ENCODE measurements around the gene SH3PXD2A. TPM values are rescaled to one million over a fixed set of nuclear protein-coding genes. Genes with fewer than 3 reads are reported as not detected.

Gene SH3PXD2A
- total and polyA plus RNA-seq, 9 of the 15 experiments (the other 6 are each of a cell fraction or from before 2014, with no cell fraction given), result 0.41 to 9.3 (median 2.5) TPM

DNA sequence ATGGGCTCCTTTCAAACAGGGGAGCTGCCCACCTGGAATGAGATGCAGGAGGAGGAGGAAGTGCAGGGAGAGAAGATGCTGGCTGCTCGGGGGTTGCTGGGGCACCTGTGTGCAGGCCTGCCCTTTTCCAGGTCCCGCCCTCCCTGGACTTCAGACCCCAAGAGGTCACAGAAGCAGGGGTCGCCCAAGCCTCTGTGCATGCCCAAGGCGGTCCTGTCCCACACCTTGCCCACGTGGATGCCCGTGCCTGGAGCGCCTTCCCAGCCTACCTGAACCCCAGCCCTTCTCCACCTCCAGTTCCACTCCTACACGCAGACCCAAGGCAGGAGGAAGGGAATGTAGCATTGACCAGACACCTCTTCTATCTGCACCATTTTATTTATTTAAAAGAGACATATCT lies 71.3 kb downstream of the SH3PXD2A start (continued):
- TF ChIP-seq, protein P1, sequence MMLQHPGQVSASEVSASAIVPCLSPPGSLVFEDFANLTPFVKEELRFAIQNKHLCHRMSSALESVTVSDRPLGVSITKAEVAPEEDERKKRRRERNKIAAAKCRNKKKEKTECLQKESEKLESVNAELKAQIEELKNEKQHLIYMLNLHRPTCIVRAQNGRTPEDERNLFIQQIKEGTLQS (IDR thresholded peaks at IDR 0.05), result no peak
- TF ChIP-seq, protein P1 (CRISPR knock-in tag; conservative IDR thresholded peaks at IDR 0.05), result no peak
- TF ChIP-seq TOE1 (IDR thresholded peaks at IDR 0.05; ENCODE audit: borderline replicate concordance), result no peak
- no peak for TF ChIP-seq TOE1 (CRISPR knock-in tag; IDR thresholded peaks at IDR 0.05; ENCODE audit: borderline replicate concordance, low read depth)
- TF ChIP-seq, protein P2, sequence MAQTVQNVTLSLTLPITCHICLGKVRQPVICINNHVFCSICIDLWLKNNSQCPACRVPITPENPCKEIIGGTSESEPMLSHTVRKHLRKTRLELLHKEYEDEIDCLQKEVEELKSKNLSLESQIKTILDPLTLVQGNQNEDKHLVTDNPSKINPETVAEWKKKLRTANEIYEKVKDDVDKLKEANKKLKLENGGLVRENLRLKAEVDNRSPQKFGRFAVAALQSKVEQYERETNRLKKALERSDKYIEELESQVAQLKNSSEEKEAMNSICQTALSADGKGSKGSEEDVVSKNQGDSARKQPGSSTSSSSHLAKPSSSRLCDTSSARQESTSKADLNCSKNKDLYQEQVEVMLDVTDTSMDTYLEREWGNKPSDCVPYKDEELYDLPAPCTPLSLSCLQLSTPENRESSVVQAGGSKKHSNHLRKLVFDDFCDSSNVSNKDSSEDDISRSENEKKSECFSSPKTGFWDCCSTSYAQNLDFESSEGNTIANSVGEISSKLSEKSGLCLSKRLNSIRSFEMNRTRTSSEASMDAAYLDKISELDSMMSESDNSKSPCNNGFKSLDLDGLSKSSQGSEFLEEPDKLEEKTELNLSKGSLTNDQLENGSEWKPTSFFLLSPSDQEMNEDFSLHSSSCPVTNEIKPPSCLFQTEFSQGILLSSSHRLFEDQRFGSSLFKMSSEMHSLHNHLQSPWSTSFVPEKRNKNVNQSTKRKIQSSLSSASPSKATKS (CRISPR knock-in tag; IDR thresholded peaks at IDR 0.05), result no peak
- no peak for TF ChIP-seq NR4A1 (CRISPR knock-in tag; IDR thresholded peaks at IDR 0.05)
- no peak for TF ChIP-seq NR4A1 (tag; IDR thresholded peaks at IDR 0.05)

- no peak for FAIRE-seq
- TF ChIP-seq NFIC (IDR thresholded peaks at IDR 0.05) (no peak), ZNF184 (CRISPR knock-in tag; IDR thresholded peaks at IDR 0.05) (no peak), E2F4 (CRISPR knock-in tag; IDR thresholded peaks at IDR 0.05; ENCODE audit: low read depth) (no peak), ZNF695 (CRISPR knock-in tag; IDR thresholded peaks at IDR 0.05) (no peak), ZNF79 (CRISPR knock-in tag; IDR thresholded peaks at IDR 0.05; ENCODE audit: low read depth) (no peak), ZNF174 (CRISPR knock-in tag; IDR thresholded peaks at IDR 0.05) (no peak), ZNF175 (CRISPR knock-in tag; IDR thresholded peaks at IDR 0.05; ENCODE audit: low read depth) (no peak), ZBTB9 (CRISPR knock-in tag; IDR thresholded peaks at IDR 0.05) (no peak), MXI1 (IDR thresholded peaks at IDR 0.05; ENCODE audit: low read depth, low read length) (no peak)
Observed at GRCh38 chr10:103783681-103784080, 71.7 kb downstream of the SH3PXD2A start.

More at GRCh38 chr10:103783681-103784080, 71.7 kb downstream of the SH3PXD2A start:
- intact Hi-C loops (cut with micrococcal nuclease) (no loop called here), in situ Hi-C loops (cut with MboI) (no loop called here)
- Histone ChIP-seq H3K27ac (ENCODE audit: extremely low read depth, low read depth, low read length) (no peak overlapping the region), H3K9me3 (replicated peaks; ENCODE audit: control insufficient read depth, insufficient read depth, low read depth, low read length) (no peaks in the 10 kb centered on the region), H3K79me2 (ENCODE audit: control insufficient read depth, insufficient read depth, low read length) (no peaks in the 10 kb centered on the region), H3K27me3 (ENCODE audit: control insufficient read depth in 2 of 2, insufficient read depth in 2 of 2, low read length in 2 of 2) (peaks cover 0 to 58% of the 10 kb centered on the region in 2 experiments; a peak in 3 of 5 replicates), H3K9me1 (ENCODE audit: control insufficient read depth, insufficient read depth, low read length) (no peaks in the 10 kb centered on the region), H3K4me3 (no peak overlapping the region), H2AFZ (ENCODE audit: low read depth, low read length) (no peak overlapping the region), H3K9ac (ENCODE audit: insufficient read depth in 1 of 2, low read depth in 2 of 2, low read length in 2 of 2) (no peak overlapping the region), H3K4me2 (ENCODE audit: insufficient read depth, low read length) (no peak overlapping the region), H3K36me3 (ENCODE audit: control insufficient read depth, insufficient read depth, low read length) (no peaks in the 10 kb centered on the region), H4K20me1 (replicated peaks; ENCODE audit: control insufficient read depth, insufficient read depth, low read length) (no peaks in the 10 kb centered on the region; the same call in 1 of the 2 replicates), H3K4me1 (replicated peaks in 1 of 2; ENCODE audit: control insufficient read depth in 2 of 2, insufficient read depth in 2 of 2, low read length in 2 of 2) (no peaks in the 10 kb centered on the region)
- WGBS (ENCODE audit: insufficient coverage, low coverage, missing lambda C conversion rate), result 0% methylated on average over 4 of the region's 7 CpGs
- ChIA-PET POLR2A (no interaction called here), CTCF (ENCODE audit: low intra/inter-chr PET ratio) (no interaction called here)
- no TSS peak for BruUV-seq (replicated peaks)
- DNase-seq (ENCODE audit: extremely low read depth in 1 of 4, low spot score in 3 of 4) (no peak), ATAC-seq (no peak)

Measured in K562 (cell line).